GM21360 (cell line): Measurements from ENCODE around the gene POU4F1.

Experiments used
- ATAC-seq: cut with Tn5 transposase; IDR thresholded peaks from one replicate; pipeline ENCODE4 v1.9.1; 2021; ENCODE audit warnings: mild to moderate bottlenecking, moderate library complexity; ENCODE audit not compliant: unreplicated experiment

POU4F1 gene

DNA sequence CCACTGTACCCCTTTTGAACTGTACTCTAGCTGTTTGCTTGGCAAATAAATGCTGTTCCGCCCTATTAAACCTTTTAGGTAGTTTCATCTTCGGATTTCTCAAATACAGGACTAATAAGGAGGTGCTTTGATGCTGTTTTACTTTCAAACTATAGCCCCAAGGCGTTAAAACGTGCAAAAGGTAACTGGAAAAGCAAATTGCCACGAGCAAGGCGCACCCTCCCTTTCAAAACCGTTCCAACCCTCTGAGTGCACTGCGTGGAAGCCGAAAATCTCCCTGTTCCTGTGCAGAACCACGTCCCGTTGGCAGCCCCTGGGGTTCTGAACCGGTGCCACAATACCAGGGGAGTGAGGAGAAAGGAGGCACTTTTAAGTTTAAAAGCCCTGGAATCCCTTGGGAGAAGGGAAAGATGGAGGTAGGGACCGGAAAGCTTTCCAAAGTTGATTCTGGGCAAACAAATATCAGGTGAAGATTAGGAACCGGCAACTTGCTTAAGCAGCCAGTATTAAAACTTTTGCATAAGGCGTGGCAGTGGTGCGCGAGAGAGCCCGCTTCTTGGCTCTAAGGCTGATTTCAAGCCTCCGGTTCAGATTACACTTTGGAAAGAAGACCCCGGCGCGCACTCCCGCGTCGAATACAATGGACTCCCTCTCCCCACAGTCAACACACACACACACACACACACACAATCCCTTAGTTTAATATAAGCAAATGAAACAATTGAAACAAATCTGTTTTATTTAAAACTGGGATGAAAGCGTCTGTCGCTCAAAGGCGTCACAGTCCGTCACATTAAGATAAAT lies 9.5 kb downstream of the POU4F1 start:
- ATAC-seq, result no peak

- no peak for ATAC-seq
Observed at GRCh38 chr13:78593129-78593528, 10.2 kb downstream of the POU4F1 start.

GRCh38 chr13:78592584-78592983 lies 10.8 kb downstream of the POU4F1 start:
- no peak for ATAC-seq

GRCh38 chr13:78589206-78589605 lies 14.1 kb downstream of the POU4F1 start:
- ATAC-seq, result no peak

GRCh38 chr13:78587395-78587794 lies 16.0 kb downstream of the POU4F1 start:
- no peak for ATAC-seq

- no peak for ATAC-seq
Observed at GRCh38 chr13:78586706-78587105, 16.6 kb downstream of the POU4F1 start.

DNA sequence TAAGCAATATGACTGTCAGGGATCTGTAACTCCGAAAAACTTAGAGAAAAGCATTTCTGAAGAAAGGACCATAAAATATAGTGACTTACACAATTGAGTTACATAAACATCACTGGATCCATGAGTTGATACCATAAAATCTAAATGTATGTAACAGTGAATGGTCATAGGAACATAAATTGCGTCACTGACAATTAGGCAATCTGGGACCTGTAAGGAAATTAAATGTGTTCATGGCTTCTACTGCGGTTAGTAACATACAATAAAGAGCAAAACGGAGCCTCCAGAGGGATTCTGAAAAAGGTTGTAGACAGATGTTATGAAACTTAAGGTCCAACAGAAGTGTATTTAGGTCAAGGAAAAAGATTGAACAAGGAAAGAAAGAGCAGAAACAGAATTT lies 27.1 kb downstream of the POU4F1 start:
- no peak for ATAC-seq

DNA sequence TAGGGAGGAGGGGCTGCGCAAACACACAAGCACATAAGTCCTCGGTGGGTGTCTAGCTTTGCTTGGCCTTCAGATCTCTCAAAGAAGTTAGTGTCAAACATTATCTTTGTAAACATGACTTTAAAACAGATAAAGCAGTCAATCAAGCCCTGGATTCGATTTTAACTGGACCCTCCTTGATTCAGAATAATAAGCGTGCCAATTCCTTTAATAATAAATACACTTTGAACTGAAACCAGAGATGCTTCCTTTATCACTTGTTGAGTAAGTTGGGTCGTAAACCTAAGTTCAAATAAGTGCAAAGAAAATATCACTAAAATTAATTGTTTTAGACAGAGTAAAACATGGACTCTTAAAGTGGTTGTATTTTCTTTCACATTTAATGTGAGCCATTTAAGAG lies 30.9 kb downstream of the POU4F1 start:
- no peak for ATAC-seq

- ATAC-seq, result no peak
Observed at GRCh38 chr13:78569029-78569428, 34.3 kb downstream of the POU4F1 start.

DNA sequence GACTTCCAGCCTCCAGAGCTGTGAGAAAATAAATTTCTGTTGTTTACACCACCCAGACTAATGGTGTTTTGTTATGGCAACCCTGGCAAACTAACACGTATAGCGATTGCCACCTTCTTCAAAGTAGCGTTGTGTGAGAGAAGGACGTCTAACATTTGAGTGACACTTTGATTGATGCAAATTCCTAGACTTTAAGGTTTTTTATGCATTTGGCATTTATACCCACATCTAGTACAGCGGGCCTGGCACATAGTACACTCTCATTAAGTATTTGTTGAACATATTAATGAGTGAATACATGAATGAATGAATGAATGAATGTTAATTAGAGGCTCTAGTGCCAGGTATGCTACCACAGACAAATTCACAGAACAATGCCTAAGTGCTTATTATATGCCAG lies 36.7 kb downstream of the POU4F1 start:
- ATAC-seq, result no peak

GRCh38 chr13:78562237-78562889 lies 41.0 kb downstream of the POU4F1 start:
- ATAC-seq, result no peak
